Right atrium auricular region (tissue), 2 donors: ENCODE results near the gene CCDC91. TPM values are rescaled to one million over a fixed set of nuclear protein-coding genes. Genes with fewer than 3 reads are reported as not detected.

Source experiments
- DNase-seq: peaks from one replicate; pipeline ENCODE4 v3.0.0-alpha.2; 2019; ENCODE audit warnings: low spot score
- H3K27ac ChIP-seq, 2 donors: fragments of 200-600 bp; sonication (generic); 1 replicate in 1 of 2; 2 replicates in 1 of 2; pipeline ENCODE4 v1.5.1; 2016 to 2019
- H3K27me3 ChIP-seq, 2 donors: fragments of 200-600 bp; sonication (generic); one replicate each; pipeline versions ENCODE4 v1.5.1 to v1.6.0; 2017 to 2019
- H3K36me3 ChIP-seq: fragments of 200-600 bp; sonication (generic); one replicate; pipeline ENCODE4 v1.5.1; 2016
- H3K4me1 ChIP-seq, 2 donors: fragments of 200-600 bp; sonication (generic); one replicate each; pipeline versions ENCODE4 v1.5.1 to v1.6.0; 2017 to 2019
- H3K4me3 ChIP-seq, 2 donors: fragments of 200-600 bp; sonication (generic); 1 replicate in 1 of 2; 2 replicates in 1 of 2; pipeline ENCODE4 v1.5.1; 2017 to 2019; ENCODE audit warnings: mild to moderate bottlenecking in 1 of 2, moderate library complexity in 1 of 2
- H3K9me3 ChIP-seq, 2 donors: fragments of 200-600 bp; sonication (generic); one replicate each; pipeline ENCODE4 v1.5.1; 2019
- CTCF ChIP-seq, 2 donors: fragments of 200-600 bp; sonication (generic); IDR thresholded peaks; one replicate each; pipeline ENCODE4 v1.5.1; 2019; ENCODE audit warnings: antibody characterized with exemption in 2 of 2
- total RNA-seq, 2 donors: library from RNA; depleted of rRNA; stranded (reverse); fragments of >200 nt; gene quantifications; one replicate each; pipeline ENCODE4 v1.1.0, GENCODE V29; 2016

The CCDC91 gene
- total RNA-seq, 2 donors from 2014 or later: 33.6 to 36.1 TPM

- H3K27ac ChIP-seq: no peak overlapping the region
- H3K9me3 ChIP-seq: peaks cover 0 to 8% of the 10 kb centered on the region in 2 donors
- TF ChIP-seq CTCF (IDR thresholded peaks at IDR 0.05): no peak
- no peak overlapping the region for H3K4me3 ChIP-seq
- H3K4me1 ChIP-seq: peaks cover 0 to 12% of the 10 kb centered on the region in 2 donors
- H3K27me3 ChIP-seq: no peaks in the 10 kb centered on the region
- DNase-seq: no peak
- no peaks in the 10 kb centered on the region for H3K36me3 ChIP-seq
These were observed 33.6 kb downstream of the CCDC91 start for GRCh38 chr12:28223858-28224257.

- H3K27me3 ChIP-seq: no peaks in the 10 kb centered on the region
- no peaks in the 10 kb centered on the region for H3K36me3 ChIP-seq
- H3K27ac ChIP-seq: no peak overlapping the region
- no peak for DNase-seq
- no peak for TF ChIP-seq CTCF (IDR thresholded peaks at IDR 0.05)
- H3K4me3 ChIP-seq: no peak overlapping the region
- no peaks in the 10 kb centered on the region for H3K9me3 ChIP-seq
- peaks cover 0 to 11% of the 10 kb centered on the region in 2 donors for H3K4me1 ChIP-seq
These were observed 36.4 kb downstream of the CCDC91 start for GRCh38 chr12:28226705-28227104.

GRCh38 chr12:28227251-28227650 lies 37.0 kb downstream of the CCDC91 start:
- no peak for TF ChIP-seq CTCF (IDR thresholded peaks at IDR 0.05)
- H3K27me3 ChIP-seq: no peaks in the 10 kb centered on the region
- H3K4me3 ChIP-seq: no peak overlapping the region
- no peaks in the 10 kb centered on the region for H3K9me3 ChIP-seq
- no peaks in the 10 kb centered on the region for H3K36me3 ChIP-seq
- peaks cover 0 to 10% of the 10 kb centered on the region in 2 donors for H3K4me1 ChIP-seq
- no peak overlapping the region for H3K27ac ChIP-seq
- no peak for DNase-seq

GRCh38 chr12:28231248-28231647 lies 41.0 kb downstream of the CCDC91 start:
- Histone ChIP-seq H3K4me1 (peaks cover 0 to 10% of the 10 kb centered on the region in 2 donors), H3K27me3 (no peaks in the 10 kb centered on the region), H3K4me3 (no peak overlapping the region), H3K36me3 (no peaks in the 10 kb centered on the region), H3K9me3 (no peaks in the 10 kb centered on the region), H3K27ac (no peak overlapping the region)
- TF ChIP-seq CTCF (IDR thresholded peaks at IDR 0.05): no peak
- no peak for DNase-seq

GRCh38 chr12:28232211-28232928 lies 42.1 kb downstream of the CCDC91 start:
- Histone ChIP-seq H3K27me3 (no peaks in the 10 kb centered on the region), H3K4me3 (no peak overlapping the region)

More at GRCh38 chr12:28232211-28232928, 42.1 kb downstream of the CCDC91 start:
- Histone ChIP-seq H3K36me3 (no peaks in the 10 kb centered on the region), H3K9me3 (no peaks in the 10 kb centered on the region), H3K27ac (no peak overlapping the region), H3K4me1 (peaks cover 0 to 10% of the 10 kb centered on the region in 2 donors)
- no peak for TF ChIP-seq CTCF (IDR thresholded peaks at IDR 0.05)
- no peak for DNase-seq
